GM06990 (cell line): ENCODE measurements around the gene FBXO15.

Experiments used
- DNase-seq: peaks from one replicate; pipeline ENCODE4 v3.0.0-alpha.2; 2011; ENCODE audit not compliant: insufficient read length; ENCODE audit errors: extremely low read depth
- H3K27me3 ChIP-seq: replicated peaks from 2 replicates; pipeline ENCODE4 v1.6.0; 2011; ENCODE audit warnings: low read length; ENCODE audit not compliant: control insufficient read depth, insufficient read depth
- H3K36me3 ChIP-seq: 2 replicates; pipeline ENCODE4 v1.5.1; 2011; ENCODE audit warnings: low read length; ENCODE audit not compliant: control insufficient read depth, insufficient read depth
- H3K4me3 ChIP-seq: replicated peaks from 2 replicates; pipeline ENCODE4 v1.5.1; 2011; ENCODE audit warnings: low read depth, mild to moderate bottlenecking, control low read depth, low read length
- CTCF ChIP-seq: IDR thresholded peaks from 2 replicates; pipeline ENCODE4 v1.5.1; 2011; ENCODE audit warnings: low read length, control low read depth, mild to moderate bottlenecking, inconsistent platforms; ENCODE audit not compliant: insufficient read depth, poor library complexity, severe bottlenecking

FBXO15 gene

GRCh38 chr18:74141667-74142066, 6.0 kb downstream of the FBXO15 start:
- TF ChIP-seq CTCF = no peak
- no peaks in the 10 kb centered on the region; the same call in 1 of the 2 replicates for H3K27me3 ChIP-seq
- H3K36me3 ChIP-seq = no peaks in the 10 kb centered on the region
- DNase-seq = no peak
- no peak overlapping the region for H3K4me3 ChIP-seq

- TF ChIP-seq CTCF = no peak
Observed at GRCh38 chr18:74140582-74140981, 7.1 kb downstream of the FBXO15 start.

GRCh38 chr18:74139888-74140287, 7.7 kb downstream of the FBXO15 start:
- no peak overlapping the region for H3K4me3 ChIP-seq
- no peaks in the 10 kb centered on the region; the same call in 1 of the 2 replicates for H3K27me3 ChIP-seq
- DNase-seq = no peak
- H3K36me3 ChIP-seq = no peaks in the 10 kb centered on the region
- no peak for TF ChIP-seq CTCF

More at GRCh38 chr18:74140582-74140981, 7.1 kb downstream of the FBXO15 start:
- no peaks in the 10 kb centered on the region for H3K36me3 ChIP-seq
- no peaks in the 10 kb centered on the region; the same call in 1 of the 2 replicates for H3K27me3 ChIP-seq
- DNase-seq = no peak
- H3K4me3 ChIP-seq = no peak overlapping the region

- no peak for TF ChIP-seq CTCF
- Histone ChIP-seq H3K27me3 (no peaks in the 10 kb centered on the region; the same call in 1 of the 2 replicates), H3K4me3 (no peak overlapping the region), H3K36me3 (no peaks in the 10 kb centered on the region)
- no peak for DNase-seq
Observed at GRCh38 chr18:74139411-74139810, 8.2 kb downstream of the FBXO15 start.

GRCh38 chr18:74137920-74138538, 9.6 kb downstream of the FBXO15 start:
- DNase-seq = no peak
- no peak for TF ChIP-seq CTCF
- Histone ChIP-seq H3K4me3 (no peak overlapping the region), H3K27me3 (no peaks in the 10 kb centered on the region; the same call in 1 of the 2 replicates), H3K36me3 (no peaks in the 10 kb centered on the region)

GRCh38 chr18:74132201-74132600, 15.4 kb downstream of the FBXO15 start:
- TF ChIP-seq CTCF = no peak
- DNase-seq = no peak
- no peaks in the 10 kb centered on the region for H3K36me3 ChIP-seq
- no peak overlapping the region for H3K4me3 ChIP-seq
- H3K27me3 ChIP-seq = no peaks in the 10 kb centered on the region
